ENCODE data around the gene SSBP3. TPM values are rescaled to one million over a fixed set of nuclear protein-coding genes. Genes with fewer than 3 reads are reported as not detected.

Gene SSBP3
- total RNA-seq, 1 donor from 2014 or later: 70.7 TPM

GRCh38 chr1:54244655-54245054 lies 161.5 kb downstream of the SSBP3 start:
- Histone ChIP-seq H3K9me3 (no peaks in the 10 kb centered on the region), H3K4me1 (peaks cover under 1% of the 10 kb centered on the region), H3K27ac (no peak overlapping the region), H3K36me3 (peaks cover 0 to 28% of the 10 kb centered on the region in 2 donors), H3K27me3 (no peaks in the 10 kb centered on the region), H3K4me3 (no peak overlapping the region)
- no peak for DNase-seq (ENCODE audit: extremely low spot score in 2 of 2)
- intact Hi-C loops (cut with DNase I): no loop called here
- no peak for TF ChIP-seq CTCF (IDR thresholded peaks at IDR 0.05)
- TF ChIP-seq POLR2A (IDR thresholded peaks at IDR 0.05): no peak
- no peak for TF ChIP-seq POLR2AphosphoS5 (IDR thresholded peaks at IDR 0.05; ENCODE audit: insufficient read depth in 1 of 2, low read depth in 1 of 2)

DNA sequence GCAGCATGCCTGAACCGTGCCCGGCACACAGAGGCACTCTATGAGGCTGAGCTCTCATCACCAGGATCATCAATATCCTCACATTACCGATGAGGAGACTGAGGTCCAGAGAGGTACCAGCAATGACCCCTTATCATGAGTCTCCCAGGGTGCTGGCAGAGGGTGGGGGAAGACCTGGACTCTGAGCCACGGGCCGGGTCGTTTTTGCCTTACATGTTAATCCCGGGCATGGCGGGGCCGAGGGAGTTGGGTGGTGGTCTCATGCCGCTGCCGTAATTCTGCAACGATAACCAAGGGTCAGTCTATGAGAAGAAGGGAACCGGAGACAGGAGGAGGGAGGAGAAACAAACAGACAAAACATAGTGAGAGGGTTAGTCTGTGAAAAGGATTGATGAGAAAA lies 163.2 kb downstream of the SSBP3 start:
- DNase-seq (ENCODE audit: extremely low spot score in 2 of 2): no peak
- Histone ChIP-seq H3K27ac (no peak overlapping the region), H3K4me3 (no peak overlapping the region), H3K27me3 (no peaks in the 10 kb centered on the region), H3K36me3 (peaks cover 0 to 39% of the 10 kb centered on the region in 2 donors), H3K4me1 (no peaks in the 10 kb centered on the region), H3K9me3 (no peaks in the 10 kb centered on the region)
- TF ChIP-seq CTCF (IDR thresholded peaks at IDR 0.05) (no peak), POLR2A (IDR thresholded peaks at IDR 0.05) (no peak), POLR2AphosphoS5 (IDR thresholded peaks at IDR 0.05; ENCODE audit: insufficient read depth in 1 of 2, low read depth in 1 of 2) (no peak)
- intact Hi-C loops (cut with DNase I): no loop called here

DNA sequence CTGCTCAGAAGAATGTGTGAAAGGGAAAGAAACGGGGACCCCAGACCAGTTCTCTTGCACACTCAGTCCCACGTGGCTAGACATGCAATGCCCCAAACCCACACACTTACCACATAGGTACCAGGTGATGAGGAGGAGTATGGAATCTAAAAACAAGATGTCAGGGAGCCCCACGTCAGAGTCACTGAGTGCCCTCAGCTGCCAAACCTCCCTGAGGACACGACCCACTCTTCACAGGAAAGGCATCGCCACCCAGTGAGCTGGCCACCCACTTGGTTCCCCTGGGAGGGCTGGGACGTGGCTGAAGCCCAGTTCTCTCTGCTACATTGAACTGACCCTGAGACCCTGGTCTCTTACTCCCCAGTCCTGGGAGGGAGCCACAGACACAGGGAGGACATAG lies 164.8 kb downstream of the SSBP3 start:
- no peak for DNase-seq (ENCODE audit: extremely low spot score in 2 of 2)
- H3K27me3 ChIP-seq: no peaks in the 10 kb centered on the region
- H3K27ac ChIP-seq: no peak overlapping the region
- no peak for TF ChIP-seq CTCF (IDR thresholded peaks at IDR 0.05)
- no peak for TF ChIP-seq POLR2AphosphoS5 (IDR thresholded peaks at IDR 0.05; ENCODE audit: insufficient read depth in 1 of 2, low read depth in 1 of 2)
- no peak for TF ChIP-seq POLR2A (IDR thresholded peaks at IDR 0.05)
- no peaks in the 10 kb centered on the region for H3K9me3 ChIP-seq
- peaks cover 0 to 50% of the 10 kb centered on the region in 2 donors for H3K36me3 ChIP-seq
- no peaks in the 10 kb centered on the region for H3K4me1 ChIP-seq
- no peak overlapping the region for H3K4me3 ChIP-seq
- intact Hi-C loops (cut with DNase I): no loop called here

GRCh38 chr1:54240741-54241335 lies 165.4 kb downstream of the SSBP3 start:
- H3K27me3 ChIP-seq: no peaks in the 10 kb centered on the region
- TF ChIP-seq POLR2A (IDR thresholded peaks at IDR 0.05) (no peak), POLR2AphosphoS5 (IDR thresholded peaks at IDR 0.05; ENCODE audit: insufficient read depth in 1 of 2, low read depth in 1 of 2) (no peak), CTCF (IDR thresholded peaks at IDR 0.05) (no peak)
- no peak overlapping the region for H3K27ac ChIP-seq
- no peaks in the 10 kb centered on the region for H3K9me3 ChIP-seq
- intact Hi-C loops (cut with DNase I): no loop called here
- no peak for DNase-seq (ENCODE audit: extremely low spot score in 2 of 2)
- H3K4me3 ChIP-seq: no peak overlapping the region
- peaks cover 0 to 50% of the 10 kb centered on the region in 2 donors for H3K36me3 ChIP-seq
- no peaks in the 10 kb centered on the region for H3K4me1 ChIP-seq

- no peak for DNase-seq (ENCODE audit: extremely low spot score in 2 of 2)
- H3K4me1 ChIP-seq: no peaks in the 10 kb centered on the region
- H3K27ac ChIP-seq: no peak overlapping the region
- intact Hi-C loops (cut with DNase I): no loop called here
- TF ChIP-seq POLR2AphosphoS5 (IDR thresholded peaks at IDR 0.05; ENCODE audit: insufficient read depth in 1 of 2, low read depth in 1 of 2): no peak
- TF ChIP-seq POLR2A (IDR thresholded peaks at IDR 0.05): no peak
- TF ChIP-seq CTCF (IDR thresholded peaks at IDR 0.05): no peak
- H3K36me3 ChIP-seq: peaks cover 0 to 50% of the 10 kb centered on the region in 2 donors
- H3K9me3 ChIP-seq: no peaks in the 10 kb centered on the region
- no peak overlapping the region for H3K4me3 ChIP-seq
- no peaks in the 10 kb centered on the region for H3K27me3 ChIP-seq
Measured at GRCh38 chr1:54239631-54240031, 166.6 kb downstream of the SSBP3 start.
